IPS-NIHi11 (cell line): Measurements from ENCODE around the gene GON7.
"Not testable (repeated sequence)": the region's sequence is repeated elsewhere in the genome, so short reads cannot be mapped to it uniquely, and the experiment has no call there.

ENCODE experiments used
- DNase-seq: peaks from one replicate; pipeline ENCODE4 v3.0.0; 2012; ENCODE audit warnings: mixed read lengths, low spot score

The GON7 gene

GRCh38 chr14:93199031-93199430 is 7.8 kb downstream of the GON7 start:
- DNase-seq = no peak

GRCh38 chr14:93195316-93195999 is 11.4 kb downstream of the GON7 start:
- DNase-seq = no peak

GRCh38 chr14:93186956-93187355 is 19.9 kb downstream of the GON7 start:
- no peak for DNase-seq

GRCh38 chr14:93186466-93186865 is 20.4 kb downstream of the GON7 start:
- DNase-seq = no peak

- no peak for DNase-seq
These were observed 21.5 kb downstream of the GON7 start for GRCh38 chr14:93185349-93185720.

GRCh38 chr14:93184391-93185348 is 22.2 kb downstream of the GON7 start, which contains the start of the genes LYSET and MOAP1:
TSS of gene LYSET (plus strand) at chr14:93185317. CDS start at chr14:93185406, 89 bp downstream.
TSS of gene MOAP1 (minus strand) at chr14:93184897. CDS start at chr14:93184242, 655 bp downstream.
- DNase-seq = peak; percentile 94

GRCh38 chr14:93183596-93184317 is 23.1 kb downstream of the GON7 start:
- DNase-seq = no peak

- no peak for DNase-seq
These were observed 31.4 kb downstream of the GON7 start for GRCh38 chr14:93175492-93175891.

- DNase-seq = not testable (repeated sequence)
These were observed 32.1 kb downstream of the GON7 start for GRCh38 chr14:93174731-93175130.

- DNase-seq = no peak
These were observed 32.9 kb downstream of the GON7 start for GRCh38 chr14:93173943-93174395.

GRCh38 chr14:93171376-93171775 is 35.5 kb downstream of the GON7 start:
- DNase-seq = no peak

GRCh38 chr14:93170141-93170540 is 36.7 kb downstream of the GON7 start:
- not testable (repeated sequence) for DNase-seq

- DNase-seq = not testable (repeated sequence)
These were observed 37.2 kb downstream of the GON7 start for GRCh38 chr14:93169619-93170018.

- DNase-seq = not testable (repeated sequence)
These were observed 38.3 kb downstream of the GON7 start for GRCh38 chr14:93168610-93169009.

- not testable (repeated sequence) for DNase-seq
These were observed 41.3 kb downstream of the GON7 start for GRCh38 chr14:93165271-93166265.

- DNase-seq = no peak
These were observed 43.3 kb downstream of the GON7 start for GRCh38 chr14:93163564-93163963.

- no peak for DNase-seq
These were observed 45.4 kb downstream of the GON7 start for GRCh38 chr14:93161411-93161940.

GRCh38 chr14:93160353-93160801 is 46.5 kb downstream of the GON7 start:
- peak; percentile 56 for DNase-seq

- DNase-seq = not testable (repeated sequence)
These were observed 47.1 kb downstream of the GON7 start for GRCh38 chr14:93159625-93160352.

GRCh38 chr14:93158349-93158748 is 48.5 kb downstream of the GON7 start:
- not testable (repeated sequence) for DNase-seq
